Activated CD4-positive, alpha-beta memory T cell treated with anti-CD3 and anti-CD28 coated beads for 36 hours (primary cell): ENCODE results near the gene LMCD1. TPM values are rescaled to one million over a fixed set of nuclear protein-coding genes. Genes with fewer than 3 reads are reported as not detected.

Experiments
- CTCF ChIA-PET: fragments of 350-600 bp; sonication (Branson Sonifier 250); formaldehyde crosslinking; loops from one replicate; lab custom pipeline; 2021; ENCODE audit warnings: antibody characterized with exemption, inconsistent platforms; lab: Charles Lee
- POLR2A ChIA-PET: fragments of 350-600 bp; sonication (Branson Sonifier 250); formaldehyde crosslinking; loops from one replicate; lab custom pipeline; 2021; ENCODE audit warnings: antibody characterized with exemption; lab: Charles Lee
- DNase-seq: peaks from one replicate; pipeline ENCODE4 v3.0.0-alpha.2; 2020
- H3K27ac Mint-ChIP-seq: one replicate; pipeline ENCODE4 v1.8.0; 2021; ENCODE audit warnings: mixed read lengths
- H3K27me3 Mint-ChIP-seq: one replicate; pipeline ENCODE4 v1.8.0; 2021; ENCODE audit warnings: mixed read lengths
- H3K36me3 Mint-ChIP-seq: one replicate; pipeline ENCODE4 v1.8.0; 2021; ENCODE audit warnings: mixed read lengths
- H3K4me1 Mint-ChIP-seq: one replicate; pipeline ENCODE4 v1.8.0; 2021; ENCODE audit warnings: low read depth, mixed read lengths
- H3K4me3 Mint-ChIP-seq: one replicate; pipeline ENCODE4 v1.8.0; 2021; ENCODE audit warnings: mild to moderate bottlenecking, mixed read lengths
- H3K9me3 Mint-ChIP-seq: one replicate; pipeline ENCODE4 v1.8.0; 2021; ENCODE audit warnings: mixed read lengths
- intact Hi-C: fragments of 100-400 bp; cut with micrococcal nuclease; formaldehyde crosslinking; loops from one replicate; pipeline ENCODE4 v1.15.1; 2023
- total RNA-seq, 2 experiments: library from RNA; stranded (reverse); gene quantifications; one replicate each; pipeline ENCODE4 v1.2.3, GENCODE V29; 2021

The LMCD1 gene, protein sequence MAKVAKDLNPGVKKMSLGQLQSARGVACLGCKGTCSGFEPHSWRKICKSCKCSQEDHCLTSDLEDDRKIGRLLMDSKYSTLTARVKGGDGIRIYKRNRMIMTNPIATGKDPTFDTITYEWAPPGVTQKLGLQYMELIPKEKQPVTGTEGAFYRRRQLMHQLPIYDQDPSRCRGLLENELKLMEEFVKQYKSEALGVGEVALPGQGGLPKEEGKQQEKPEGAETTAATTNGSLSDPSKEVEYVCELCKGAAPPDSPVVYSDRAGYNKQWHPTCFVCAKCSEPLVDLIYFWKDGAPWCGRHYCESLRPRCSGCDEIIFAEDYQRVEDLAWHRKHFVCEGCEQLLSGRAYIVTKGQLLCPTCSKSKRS
- 1 to 10 TPM; 3.5 to 3.8 TPM for total RNA-seq

DNA sequence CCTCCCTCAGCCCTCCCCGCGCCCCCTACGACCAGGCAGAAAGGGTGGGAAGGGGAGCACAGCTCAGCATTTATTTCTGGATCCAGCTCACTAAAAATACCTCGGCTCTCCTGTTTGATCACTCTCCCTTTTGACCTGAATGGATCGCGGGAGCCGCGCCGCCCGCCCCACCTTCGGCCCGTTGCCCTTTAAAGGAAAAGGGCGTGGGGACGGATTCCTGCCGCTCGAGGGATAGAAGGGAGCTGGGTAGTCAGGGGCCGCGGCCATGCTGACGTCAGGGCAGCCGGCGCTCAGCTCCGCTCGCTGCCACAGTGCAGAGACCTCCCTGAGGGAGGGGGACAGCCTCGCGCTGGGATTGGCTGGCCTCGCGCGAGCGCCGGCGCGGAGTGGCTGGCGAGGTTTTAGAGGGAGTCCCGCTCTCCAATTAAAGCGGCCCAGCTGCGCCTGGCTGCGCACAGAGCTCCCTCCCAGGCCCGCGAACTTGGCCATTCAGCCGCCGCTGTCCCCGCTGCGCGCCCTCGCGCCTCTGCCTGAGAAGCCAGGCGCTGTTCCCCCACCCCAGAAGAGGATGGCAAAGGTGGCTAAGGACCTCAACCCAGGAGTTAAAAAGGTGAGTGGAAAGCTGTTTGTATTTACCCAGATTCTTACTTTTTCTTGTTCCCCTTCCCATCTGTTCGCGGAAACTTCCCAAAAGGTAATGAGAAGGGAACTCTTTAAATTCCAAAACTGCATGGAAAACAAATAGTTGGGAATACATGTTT is at the start of gene LMCD1:
LMCD1 (plus strand) TSS at position 453 of the 761 bp plus-strand sequence; CDS start at position 569, 116 bp downstream.
- Mint-ChIP-seq H3K4me1 (peaks cover 20% of the 10 kb centered on the region), H3K4me3 (peak within 1 kb of the TSS; percentile 73), H3K27ac (no peak within 1 kb of the TSS), H3K36me3 (no peaks in the 10 kb centered on the region), H3K27me3 (peaks cover 6% of the 10 kb centered on the region), H3K9me3 (no peaks in the 10 kb centered on the region)
- CTCF ChIA-PET: interaction anchor here (1.1 to 1.5 kb wide), 2 partner anchors 84 to 121 kb away, joined by 3 to 4 read pairs; no protein-coding TSS in a partner anchor
- intact Hi-C loops: loop anchor here (2.0 to 5.0 kb wide), 3 partner anchors 23 to 145 kb away; no protein-coding TSS in a partner anchor
- POLR2A ChIA-PET: no interaction called here
- peak; percentile 90 for DNase-seq

DNA sequence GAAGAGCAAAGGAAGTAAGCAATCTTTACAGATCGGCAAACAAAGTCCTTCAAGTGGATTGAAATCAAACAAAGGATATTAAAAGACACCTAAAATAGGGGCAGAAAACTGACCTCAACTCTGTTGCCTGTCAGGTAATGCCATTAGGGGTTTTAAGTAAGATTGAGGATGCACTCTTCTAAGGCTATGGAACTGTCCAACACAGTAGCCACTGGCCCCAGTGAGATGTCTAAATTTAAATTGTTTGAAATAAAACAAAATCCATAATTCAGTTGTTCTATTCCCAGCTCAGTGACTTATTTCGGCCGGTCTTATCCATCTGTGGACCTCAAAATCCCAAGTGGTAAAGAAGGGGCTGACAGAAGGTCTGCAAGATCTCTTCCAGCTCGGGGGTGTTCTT is 49.5 kb upstream of the LMCD1 start:
- intact Hi-C loops: no loop called here
- no peak overlapping the region for H3K27ac Mint-ChIP-seq
- CTCF ChIA-PET: no interaction called here
- no peaks in the 10 kb centered on the region for H3K9me3 Mint-ChIP-seq
- peaks cover 9% of the 10 kb centered on the region for H3K27me3 Mint-ChIP-seq
- POLR2A ChIA-PET: no interaction called here
- H3K4me1 Mint-ChIP-seq: no peaks in the 10 kb centered on the region
- no peak for DNase-seq
- H3K4me3 Mint-ChIP-seq: no peak overlapping the region
- H3K36me3 Mint-ChIP-seq: no peaks in the 10 kb centered on the region

- H3K4me1 Mint-ChIP-seq: no peaks in the 10 kb centered on the region
- H3K27ac Mint-ChIP-seq: no peak overlapping the region
- no peak for DNase-seq
- H3K4me3 Mint-ChIP-seq: no peak overlapping the region
- no peaks in the 10 kb centered on the region for H3K36me3 Mint-ChIP-seq
- ChIA-PET POLR2A (no interaction called here), CTCF (no interaction called here)
- peaks cover 7% of the 10 kb centered on the region for H3K27me3 Mint-ChIP-seq
- H3K9me3 Mint-ChIP-seq: no peaks in the 10 kb centered on the region
- intact Hi-C loops: no loop called here
Observed at GRCh38 chr3:8453153-8453552, 48.5 kb upstream of the LMCD1 start.

- Mint-ChIP-seq H3K27me3 (peaks cover 3% of the 10 kb centered on the region), H3K27ac (no peak overlapping the region), H3K4me3 (no peak overlapping the region), H3K4me1 (no peaks in the 10 kb centered on the region), H3K36me3 (no peaks in the 10 kb centered on the region), H3K9me3 (no peaks in the 10 kb centered on the region)
- DNase-seq: no peak
- intact Hi-C loops: no loop called here
- ChIA-PET POLR2A (no interaction called here), CTCF (no interaction called here)
Observed at GRCh38 chr3:8455526-8456411, 45.9 kb upstream of the LMCD1 start.

- ChIA-PET CTCF (no interaction called here), POLR2A (no interaction called here)
- Mint-ChIP-seq H3K9me3 (no peaks in the 10 kb centered on the region), H3K36me3 (no peaks in the 10 kb centered on the region), H3K4me3 (no peak overlapping the region), H3K27me3 (peaks cover 3% of the 10 kb centered on the region), H3K4me1 (no peaks in the 10 kb centered on the region), H3K27ac (no peak overlapping the region)
- intact Hi-C loops: no loop called here
- DNase-seq: no peak
Observed at GRCh38 chr3:8456412-8456811, 45.2 kb upstream of the LMCD1 start.

- no peak for DNase-seq
- no peaks in the 10 kb centered on the region for H3K4me1 Mint-ChIP-seq
- H3K36me3 Mint-ChIP-seq: no peaks in the 10 kb centered on the region
- no peaks in the 10 kb centered on the region for H3K9me3 Mint-ChIP-seq
- intact Hi-C loops: no loop called here
- no peak overlapping the region for H3K4me3 Mint-ChIP-seq
- H3K27ac Mint-ChIP-seq: no peak overlapping the region
- ChIA-PET CTCF (no interaction called here), POLR2A (no interaction called here)
- no peaks in the 10 kb centered on the region for H3K27me3 Mint-ChIP-seq
Observed at GRCh38 chr3:8457039-8457438, 44.6 kb upstream of the LMCD1 start.

- ChIA-PET CTCF (no interaction called here), POLR2A (no interaction called here)
- H3K9me3 Mint-ChIP-seq: no peaks in the 10 kb centered on the region
- intact Hi-C loops: no loop called here
- H3K36me3 Mint-ChIP-seq: no peaks in the 10 kb centered on the region
- no peak overlapping the region for H3K4me3 Mint-ChIP-seq
- no peaks in the 10 kb centered on the region for H3K4me1 Mint-ChIP-seq
- no peaks in the 10 kb centered on the region for H3K27me3 Mint-ChIP-seq
- H3K27ac Mint-ChIP-seq: no peak overlapping the region
- DNase-seq: no peak
Observed at GRCh38 chr3:8458238-8458661, 43.4 kb upstream of the LMCD1 start.

- Mint-ChIP-seq H3K9me3 (no peaks in the 10 kb centered on the region), H3K4me1 (no peaks in the 10 kb centered on the region), H3K27ac (no peak overlapping the region), H3K36me3 (no peaks in the 10 kb centered on the region), H3K27me3 (no peaks in the 10 kb centered on the region), H3K4me3 (no peak overlapping the region)
- intact Hi-C loops: no loop called here
- CTCF ChIA-PET: no interaction called here
- no peak for DNase-seq
- POLR2A ChIA-PET: no interaction called here
Observed at GRCh38 chr3:8458711-8459110, 42.9 kb upstream of the LMCD1 start.

DNA sequence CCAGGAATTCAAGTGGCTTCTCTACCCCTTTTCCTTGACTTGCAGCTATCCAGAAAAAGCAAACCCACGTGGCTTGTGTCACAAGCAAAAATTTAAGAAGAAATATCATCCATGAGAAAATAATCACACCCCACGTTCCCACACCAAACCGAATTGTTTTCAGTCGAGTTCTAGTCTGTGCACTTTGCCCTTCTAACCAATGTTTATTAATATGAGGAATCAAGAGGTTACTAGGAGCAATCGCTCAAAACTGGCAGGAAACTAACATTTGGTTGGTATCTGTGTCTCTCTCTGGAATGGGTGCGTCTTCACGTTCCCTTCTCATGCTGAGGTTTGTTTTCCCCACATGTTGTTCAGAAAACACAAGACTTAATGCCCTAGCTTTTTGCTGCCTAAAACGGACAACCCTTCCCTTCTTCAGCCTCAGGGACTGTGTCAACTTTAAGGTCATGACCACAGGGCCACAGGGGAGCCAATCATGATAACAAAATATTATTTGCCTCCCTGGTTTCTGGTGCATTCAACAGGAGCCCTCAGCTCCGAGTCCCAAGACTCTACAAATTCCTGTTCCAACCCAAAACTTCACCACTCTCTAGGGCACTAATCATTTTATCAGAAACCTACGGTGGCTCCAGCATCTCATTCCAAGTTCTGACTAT is 41.4 kb upstream of the LMCD1 start:
- intact Hi-C loops: no loop called here
- Mint-ChIP-seq H3K4me1 (no peaks in the 10 kb centered on the region), H3K27ac (no peak overlapping the region), H3K9me3 (no peaks in the 10 kb centered on the region), H3K27me3 (no peaks in the 10 kb centered on the region), H3K4me3 (no peak overlapping the region), H3K36me3 (no peaks in the 10 kb centered on the region)
- CTCF ChIA-PET: interaction anchor here (0.9 kb wide), 1 partner anchor 103 kb away, joined by 3 read pairs; no protein-coding TSS in a partner anchor
- no peak for DNase-seq
- POLR2A ChIA-PET: no interaction called here

DNA sequence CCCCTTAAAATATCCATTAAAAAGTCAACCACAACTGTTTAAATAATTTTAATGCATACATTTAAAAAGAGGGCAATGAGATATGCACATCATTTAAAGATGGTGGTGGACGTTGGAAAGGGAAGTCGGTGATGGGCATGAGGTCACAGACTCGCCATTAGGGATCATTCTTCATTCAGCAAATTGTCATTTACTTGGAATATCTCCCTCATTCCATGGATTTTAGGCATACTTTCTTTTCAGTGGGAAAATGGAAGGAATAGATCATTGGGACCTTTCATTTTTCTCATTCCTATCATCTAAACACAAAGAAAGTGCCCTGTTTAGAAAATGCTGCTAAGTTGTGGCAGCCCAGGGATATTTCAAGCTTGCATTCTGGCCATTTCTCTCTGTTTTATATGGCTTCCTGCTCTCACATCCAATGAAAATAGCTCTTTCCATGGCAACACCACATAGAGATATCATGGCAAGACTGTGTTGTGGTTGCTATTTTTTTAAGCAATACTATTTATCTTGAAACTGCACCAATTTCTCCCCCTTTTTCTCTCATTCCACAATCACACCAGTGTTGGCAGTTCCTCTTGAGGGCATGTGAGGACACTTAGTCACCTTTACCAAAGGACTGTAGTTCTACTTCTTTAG is 40.7 kb upstream of the LMCD1 start:
- CTCF ChIA-PET: no interaction called here
- no peak for DNase-seq
- POLR2A ChIA-PET: no interaction called here
- intact Hi-C loops: no loop called here
- no peaks in the 10 kb centered on the region for H3K36me3 Mint-ChIP-seq
- H3K9me3 Mint-ChIP-seq: no peaks in the 10 kb centered on the region
- no peak overlapping the region for H3K27ac Mint-ChIP-seq
- H3K4me3 Mint-ChIP-seq: no peak overlapping the region
- H3K27me3 Mint-ChIP-seq: no peaks in the 10 kb centered on the region
- no peaks in the 10 kb centered on the region for H3K4me1 Mint-ChIP-seq

DNA sequence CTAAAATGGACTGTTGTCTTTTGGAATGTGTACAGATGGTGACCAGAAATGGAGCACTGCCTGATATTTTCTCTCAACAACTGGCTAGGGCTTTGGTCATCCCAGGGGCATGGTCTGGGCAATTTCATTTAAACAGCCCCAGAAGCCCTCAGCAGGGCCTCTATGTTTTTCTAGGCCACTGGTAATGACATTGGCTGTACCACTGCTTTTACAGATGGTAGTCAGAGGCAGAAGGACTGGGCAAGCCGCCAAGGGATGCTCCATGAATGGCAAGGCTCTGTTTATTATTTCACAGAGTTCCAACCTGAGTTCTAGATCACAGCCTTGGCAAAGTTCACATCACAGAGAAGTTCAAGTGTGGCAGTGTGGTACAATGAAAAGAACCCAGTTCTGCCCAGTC is 37.0 kb upstream of the LMCD1 start:
- CTCF ChIA-PET: no interaction called here

More for the DNA sequence above, 37.0 kb upstream of the LMCD1 start:
- DNase-seq: no peak
- Mint-ChIP-seq H3K27ac (no peak overlapping the region), H3K36me3 (no peaks in the 10 kb centered on the region), H3K9me3 (no peaks in the 10 kb centered on the region), H3K4me3 (no peak overlapping the region), H3K27me3 (no peaks in the 10 kb centered on the region), H3K4me1 (no peaks in the 10 kb centered on the region)
- POLR2A ChIA-PET: no interaction called here
- intact Hi-C loops: no loop called here
